Right atrium auricular region (tissue), 2 donors: ENCODE measurements around the gene TXNL4A. TPM values are rescaled to one million over a fixed set of nuclear protein-coding genes. Genes with fewer than 3 reads are reported as not detected.

Experiments used
- DNase-seq: peaks from one replicate; pipeline ENCODE4 v3.0.0-alpha.2; 2019; ENCODE audit warnings: low spot score
- H3K27ac ChIP-seq, 2 donors: fragments of 200-600 bp; sonication (generic); 1 replicate in 1 of 2; 2 replicates in 1 of 2; pipeline ENCODE4 v1.5.1; 2016 to 2019
- H3K27me3 ChIP-seq, 2 donors: fragments of 200-600 bp; sonication (generic); one replicate each; pipeline versions ENCODE4 v1.5.1 to v1.6.0; 2017 to 2019
- H3K36me3 ChIP-seq: fragments of 200-600 bp; sonication (generic); one replicate; pipeline ENCODE4 v1.5.1; 2016
- H3K4me1 ChIP-seq, 2 donors: fragments of 200-600 bp; sonication (generic); one replicate each; pipeline versions ENCODE4 v1.5.1 to v1.6.0; 2017 to 2019
- H3K4me3 ChIP-seq, 2 donors: fragments of 200-600 bp; sonication (generic); 1 replicate in 1 of 2; 2 replicates in 1 of 2; pipeline ENCODE4 v1.5.1; 2017 to 2019; ENCODE audit warnings: mild to moderate bottlenecking in 1 of 2, moderate library complexity in 1 of 2
- H3K9me3 ChIP-seq, 2 donors: fragments of 200-600 bp; sonication (generic); one replicate each; pipeline ENCODE4 v1.5.1; 2019
- total RNA-seq, 2 donors: library from RNA; depleted of rRNA; stranded (reverse); fragments of >200 nt; gene quantifications; one replicate each; pipeline ENCODE4 v1.1.0, GENCODE V29; 2016
- TF ChIP-seq, protein P1 (sequence below), 2 donors: fragments of 200-600 bp; sonication (generic); IDR thresholded peaks; one replicate each; pipeline ENCODE4 v1.5.1; 2019; ENCODE audit warnings: antibody characterized with exemption in 2 of 2

The TXNL4A gene
- total RNA-seq, 2 donors from 2014 or later, result 20.8 to 37.5 TPM

DNA sequence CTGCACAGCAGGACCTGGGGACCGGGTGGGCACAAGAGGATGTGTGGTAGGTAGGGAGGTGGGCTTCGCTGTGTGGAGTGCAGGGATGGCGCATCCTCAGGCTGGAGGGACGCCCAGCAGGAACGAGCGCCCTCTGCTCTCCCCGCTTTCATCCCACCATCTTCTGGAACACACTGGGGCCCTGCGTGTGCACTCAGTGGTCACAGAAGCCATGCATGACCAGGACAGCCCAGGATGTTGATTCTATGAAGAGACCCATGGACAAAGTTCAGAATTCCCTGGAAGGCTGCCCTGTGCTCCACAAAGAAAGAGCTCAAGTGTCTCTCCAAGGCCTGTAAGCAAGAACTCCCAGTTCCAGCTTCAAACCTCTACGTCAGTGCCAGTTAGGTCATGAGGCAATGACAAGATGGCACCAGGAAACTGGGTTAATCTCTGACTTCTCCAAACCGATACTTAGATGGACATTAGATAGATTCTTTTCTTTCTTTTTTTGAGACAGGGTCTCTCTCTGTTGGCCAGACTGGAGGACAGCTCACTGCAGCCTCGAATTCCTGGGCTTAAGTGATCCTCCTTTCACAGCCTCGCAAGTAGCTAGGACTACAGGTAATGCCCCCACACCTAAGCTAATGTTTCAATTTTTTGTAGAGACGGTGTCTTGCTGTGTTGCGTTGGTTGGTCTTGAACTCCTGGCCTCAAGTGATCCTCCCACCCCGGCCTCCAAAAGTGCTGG lies 40.3 kb downstream of the TXNL4A start:
- Histone ChIP-seq H3K27me3 (no peaks in the 10 kb centered on the region), H3K4me3 (no peak overlapping the region), H3K36me3 (peaks cover 2% of the 10 kb centered on the region), H3K4me1 (peaks cover 0 to 78% of the 10 kb centered on the region in 2 donors), H3K9me3 (no peaks in the 10 kb centered on the region), H3K27ac (no peak overlapping the region)
- DNase-seq, result no peak
- TF ChIP-seq, protein P1, sequence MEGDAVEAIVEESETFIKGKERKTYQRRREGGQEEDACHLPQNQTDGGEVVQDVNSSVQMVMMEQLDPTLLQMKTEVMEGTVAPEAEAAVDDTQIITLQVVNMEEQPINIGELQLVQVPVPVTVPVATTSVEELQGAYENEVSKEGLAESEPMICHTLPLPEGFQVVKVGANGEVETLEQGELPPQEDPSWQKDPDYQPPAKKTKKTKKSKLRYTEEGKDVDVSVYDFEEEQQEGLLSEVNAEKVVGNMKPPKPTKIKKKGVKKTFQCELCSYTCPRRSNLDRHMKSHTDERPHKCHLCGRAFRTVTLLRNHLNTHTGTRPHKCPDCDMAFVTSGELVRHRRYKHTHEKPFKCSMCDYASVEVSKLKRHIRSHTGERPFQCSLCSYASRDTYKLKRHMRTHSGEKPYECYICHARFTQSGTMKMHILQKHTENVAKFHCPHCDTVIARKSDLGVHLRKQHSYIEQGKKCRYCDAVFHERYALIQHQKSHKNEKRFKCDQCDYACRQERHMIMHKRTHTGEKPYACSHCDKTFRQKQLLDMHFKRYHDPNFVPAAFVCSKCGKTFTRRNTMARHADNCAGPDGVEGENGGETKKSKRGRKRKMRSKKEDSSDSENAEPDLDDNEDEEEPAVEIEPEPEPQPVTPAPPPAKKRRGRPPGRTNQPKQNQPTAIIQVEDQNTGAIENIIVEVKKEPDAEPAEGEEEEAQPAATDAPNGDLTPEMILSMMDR (IDR thresholded peaks at IDR 0.05), result no peak

DNA sequence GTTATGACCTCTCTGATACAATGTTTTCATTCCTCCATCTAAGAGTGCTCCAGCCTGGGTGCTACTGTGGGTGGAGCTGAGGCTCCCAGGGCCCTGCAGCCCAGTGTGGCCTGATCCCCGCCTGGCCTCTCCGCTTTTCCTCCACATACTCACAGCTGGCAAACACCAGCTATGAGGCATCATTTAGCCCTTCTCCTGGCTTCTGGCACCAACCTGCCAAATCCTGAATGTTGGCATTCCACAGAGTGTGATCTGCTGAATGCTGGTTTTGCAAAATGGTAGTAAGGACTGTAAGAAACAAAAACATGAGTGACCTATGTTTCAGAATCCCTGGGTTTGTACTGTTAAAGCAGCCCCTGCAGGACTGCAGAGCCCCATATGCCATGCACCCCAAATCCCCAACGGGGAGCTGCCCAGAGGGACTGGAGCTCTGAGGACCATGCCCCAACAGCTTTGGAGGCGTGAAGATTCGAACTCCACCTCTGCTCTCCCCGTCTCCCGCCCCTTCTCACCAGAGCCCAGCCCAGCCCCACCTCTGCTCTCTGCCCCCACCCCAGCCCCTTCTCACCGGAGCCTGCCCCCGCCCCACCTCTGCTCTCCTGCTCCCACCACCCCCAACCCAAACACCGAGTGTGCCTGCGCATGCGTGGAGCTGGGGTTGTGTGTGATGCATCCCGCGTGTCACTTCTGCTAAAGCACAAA lies 41.2 kb downstream of the TXNL4A start:
- TF ChIP-seq, protein P1 (IDR thresholded peaks at IDR 0.05), result no peak
- H3K27ac ChIP-seq, result no peak overlapping the region
- DNase-seq, result no peak
- H3K27me3 ChIP-seq, result no peaks in the 10 kb centered on the region
- no peaks in the 10 kb centered on the region for H3K9me3 ChIP-seq
- H3K4me3 ChIP-seq, result no peak overlapping the region
- H3K4me1 ChIP-seq, result peaks cover 0 to 81% of the 10 kb centered on the region in 2 donors
- H3K36me3 ChIP-seq, result peaks cover 8% of the 10 kb centered on the region

DNA sequence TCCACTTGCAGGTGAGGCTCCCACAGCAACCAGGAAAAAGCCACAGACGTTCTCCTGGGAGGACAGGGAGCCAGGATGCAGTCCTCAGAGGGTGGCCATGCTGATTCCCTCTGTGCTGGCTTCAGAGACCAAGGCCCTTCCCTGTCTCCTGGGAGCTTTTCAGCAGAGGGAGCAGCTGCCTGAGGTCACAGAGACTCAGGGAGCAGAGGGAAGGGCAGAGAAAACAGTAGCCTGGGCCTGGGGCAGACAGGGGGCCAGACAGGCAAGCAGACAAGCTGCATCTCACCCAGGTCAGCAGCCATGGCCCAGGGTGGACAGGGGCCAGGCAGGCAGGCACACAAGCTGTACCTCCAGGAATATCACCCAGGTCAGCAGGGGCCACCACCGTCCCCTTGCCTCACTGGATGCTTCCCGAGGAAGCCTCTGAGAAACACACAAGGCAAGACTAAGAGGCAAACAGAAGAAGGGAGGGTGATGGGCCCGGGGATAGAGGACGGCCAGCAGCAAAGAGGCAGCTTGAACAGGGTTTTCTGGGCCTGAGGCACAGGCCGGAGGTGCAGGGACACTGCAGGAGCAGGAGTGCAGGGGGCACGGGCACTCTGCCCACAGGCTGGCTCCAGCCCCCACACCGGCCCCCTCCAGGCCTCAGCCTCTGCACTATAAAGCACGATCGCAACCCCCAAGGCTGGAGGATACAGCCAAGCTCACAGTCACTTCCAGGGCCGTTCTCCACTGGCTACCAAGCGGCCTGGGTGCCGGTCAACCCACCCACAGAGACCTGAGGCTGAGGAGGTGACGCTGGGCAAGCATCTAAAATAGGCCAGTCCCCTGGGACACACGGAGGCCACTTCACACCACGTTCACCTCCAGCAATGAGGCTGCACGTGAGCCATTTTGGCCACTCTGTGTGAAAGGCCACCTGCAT lies 43.0 kb downstream of the TXNL4A start:
- Histone ChIP-seq H3K4me3 (no peak overlapping the region), H3K27me3 (no peaks in the 10 kb centered on the region), H3K27ac (no peak overlapping the region), H3K9me3 (no peaks in the 10 kb centered on the region), H3K36me3 (peaks cover 24% of the 10 kb centered on the region), H3K4me1 (peaks cover 0 to 73% of the 10 kb centered on the region in 2 donors)
- DNase-seq, result no peak
- TF ChIP-seq, protein P1 (IDR thresholded peaks at IDR 0.05), result no peak

DNA sequence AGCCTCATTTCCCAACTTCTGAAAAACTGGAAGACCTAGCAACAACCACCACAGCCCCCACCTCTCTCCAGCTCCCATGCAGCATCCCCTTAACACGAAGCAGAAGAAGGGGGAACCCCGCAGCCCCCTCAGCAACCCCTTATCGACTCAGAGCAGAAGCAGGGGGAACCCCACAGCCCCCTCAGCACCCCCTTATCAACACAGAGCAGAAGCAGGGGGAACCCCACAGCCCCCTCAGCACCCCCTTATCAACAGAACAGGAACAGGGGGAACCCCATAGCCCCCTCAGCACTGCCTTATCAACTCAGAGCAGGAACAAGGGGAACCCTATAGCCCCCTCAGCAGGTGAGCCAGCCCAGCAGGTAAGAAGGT lies 43.6 kb downstream of the TXNL4A start:
- Histone ChIP-seq H3K36me3 (peaks cover 29% of the 10 kb centered on the region), H3K4me1 (peaks cover 0 to 66% of the 10 kb centered on the region in 2 donors)
- no peak for DNase-seq

DNA sequence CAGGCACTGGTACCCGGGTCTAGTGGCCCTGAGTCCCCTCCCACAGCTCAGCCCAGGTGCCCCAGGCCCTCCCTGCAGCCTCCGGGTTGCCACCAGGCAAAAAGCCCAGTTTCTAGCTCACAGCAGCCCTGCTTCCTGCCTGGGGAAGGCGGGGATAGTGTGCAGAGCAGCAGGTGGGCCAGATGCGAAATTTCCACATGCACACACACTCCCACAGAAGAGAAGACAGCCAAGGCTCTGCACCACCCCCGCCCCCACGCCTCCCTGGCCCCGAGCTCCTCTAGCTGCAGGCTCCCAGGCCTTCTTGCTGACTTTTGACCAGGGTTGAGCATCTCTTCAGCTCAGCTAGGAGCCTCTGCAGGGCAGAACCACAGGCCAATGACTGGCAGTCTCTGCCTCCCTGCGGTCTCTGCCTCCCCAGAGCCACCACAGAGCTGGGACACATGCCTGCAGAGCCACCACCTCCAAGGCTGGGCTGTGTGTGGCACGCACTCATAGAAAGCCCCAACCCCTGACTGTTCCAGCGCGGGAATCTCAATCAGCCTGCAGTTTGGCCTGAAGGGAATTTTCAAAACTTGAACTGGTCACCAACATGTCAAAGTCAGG lies 44.1 kb downstream of the TXNL4A start:
- H3K4me1 ChIP-seq, result peaks cover 0 to 65% of the 10 kb centered on the region in 2 donors
- H3K27ac ChIP-seq, result no peak overlapping the region

More for the DNA sequence above, 43.6 kb downstream of the TXNL4A start:
- Histone ChIP-seq H3K4me3 (no peak overlapping the region), H3K9me3 (no peaks in the 10 kb centered on the region), H3K27ac (no peak overlapping the region), H3K27me3 (no peaks in the 10 kb centered on the region)
- TF ChIP-seq, protein P1 (IDR thresholded peaks at IDR 0.05), result no peak

More for the DNA sequence above, 44.1 kb downstream of the TXNL4A start:
- H3K9me3 ChIP-seq, result no peaks in the 10 kb centered on the region
- DNase-seq, result no peak
- no peak overlapping the region for H3K4me3 ChIP-seq
- H3K36me3 ChIP-seq, result peaks cover 29% of the 10 kb centered on the region
- H3K27me3 ChIP-seq, result no peaks in the 10 kb centered on the region
- TF ChIP-seq, protein P1 (IDR thresholded peaks at IDR 0.05), result no peak
